HPDE6-E6E7 (cell line): Measurements from ENCODE around the gene DDX42.
"Not testable (repeated sequence)": the region's sequence is repeated elsewhere in the genome, so short reads cannot be mapped to it uniquely, and the experiment has no call there.

Experiments
- DNase-seq: peaks from one replicate; pipeline ENCODE4 v3.0.0; 2011; ENCODE audit warnings: missing footprints; ENCODE audit errors: extremely low spot score

The DDX42 gene

GRCh38 chr17:63838631-63839171 is 64.7 kb downstream of the DDX42 start:
- peak; percentile 47 for DNase-seq

GRCh38 chr17:63840591-63841349 is 66.8 kb downstream of the DDX42 start:
- no peak for DNase-seq

- DNase-seq = no peak
Measured at GRCh38 chr17:63841350-63842172, 67.6 kb downstream of the DDX42 start.

- DNase-seq = no peak
Measured at GRCh38 chr17:63842173-63842539, 68.2 kb downstream of the DDX42 start.

GRCh38 chr17:63842540-63843386 is 68.8 kb downstream of the DDX42 start, which contains the start of gene SMARCD2:
TSS of gene SMARCD2 (minus strand) at chr17:63842685. CDS start at chr17:63842674, 11 bp downstream.
- DNase-seq = peak; percentile 94

- DNase-seq = not testable (repeated sequence)
Measured at GRCh38 chr17:63843387-63843888, 69.5 kb downstream of the DDX42 start.

GRCh38 chr17:63843910-63844677 is 70.1 kb downstream of the DDX42 start:
- DNase-seq = no peak

GRCh38 chr17:63845509-63845908 is 71.5 kb downstream of the DDX42 start:
- DNase-seq = no peak

- no peak for DNase-seq
Measured at GRCh38 chr17:63847525-63848249, 73.7 kb downstream of the DDX42 start.

- DNase-seq = peak; percentile 96
Measured at GRCh38 chr17:63848834-63849689, 75.1 kb downstream of the DDX42 start.

GRCh38 chr17:63850401-63850800 is 76.4 kb downstream of the DDX42 start:
- no peak for DNase-seq

- DNase-seq = no peak
Measured at GRCh38 chr17:63853260-63853659, 79.3 kb downstream of the DDX42 start.

GRCh38 chr17:63854709-63855108 is 80.7 kb downstream of the DDX42 start:
- DNase-seq = no peak

- no peak for DNase-seq
Measured at GRCh38 chr17:63855185-63855584, 81.2 kb downstream of the DDX42 start.

GRCh38 chr17:63856425-63856824 is 82.5 kb downstream of the DDX42 start:
- not testable (repeated sequence) for DNase-seq

GRCh38 chr17:63859257-63859656 is 85.3 kb downstream of the DDX42 start:
- DNase-seq = no peak

- DNase-seq = not testable (repeated sequence)
Measured at GRCh38 chr17:63866625-63867024, 92.7 kb downstream of the DDX42 start.
